UCSD-AML1 (cell line): ENCODE results near the gene CHMP4B.

Experiments
- DNase-seq: peaks from one replicate; lab custom pipeline; 2025; ENCODE audit not compliant: unreplicated experiment; lab: John Stamatoyannopoulos, UW

Gene CHMP4B

DNA sequence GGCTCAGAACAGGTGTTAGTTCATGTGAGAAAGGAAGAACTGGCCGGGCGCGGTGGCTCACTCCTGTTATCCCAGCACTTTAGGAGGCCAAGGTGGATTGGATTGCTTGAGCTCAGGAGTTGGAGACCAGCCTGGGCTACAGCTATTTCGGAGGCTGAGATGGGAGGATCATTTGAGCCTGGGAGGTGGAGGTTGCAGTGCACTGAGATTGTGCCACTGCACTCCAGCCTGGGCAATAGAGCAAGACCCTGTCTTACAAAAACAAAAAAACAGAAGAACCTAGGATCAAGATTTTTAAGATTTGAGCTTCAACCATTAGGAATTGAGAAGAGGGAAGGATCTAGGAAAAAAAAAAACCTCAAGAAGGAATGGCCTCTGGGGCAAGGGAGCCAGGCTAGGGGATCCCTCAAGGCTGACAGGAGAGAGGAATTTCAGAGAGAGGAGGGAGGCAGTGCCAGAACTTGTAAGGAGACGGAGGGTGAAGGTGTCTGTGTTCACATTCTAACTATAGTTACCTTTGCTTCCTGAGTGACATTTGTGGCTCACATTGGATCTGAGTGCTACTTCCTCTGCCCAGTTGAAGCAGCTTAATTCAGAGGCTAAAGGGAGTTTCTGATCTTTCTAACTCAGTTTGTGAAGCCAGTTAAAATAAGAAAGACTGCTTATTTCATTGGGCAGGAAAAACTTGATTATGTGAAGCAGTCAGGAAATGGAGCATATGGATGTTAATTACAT is 26.1 kb downstream of the CHMP4B start:
- no peak for DNase-seq

DNA sequence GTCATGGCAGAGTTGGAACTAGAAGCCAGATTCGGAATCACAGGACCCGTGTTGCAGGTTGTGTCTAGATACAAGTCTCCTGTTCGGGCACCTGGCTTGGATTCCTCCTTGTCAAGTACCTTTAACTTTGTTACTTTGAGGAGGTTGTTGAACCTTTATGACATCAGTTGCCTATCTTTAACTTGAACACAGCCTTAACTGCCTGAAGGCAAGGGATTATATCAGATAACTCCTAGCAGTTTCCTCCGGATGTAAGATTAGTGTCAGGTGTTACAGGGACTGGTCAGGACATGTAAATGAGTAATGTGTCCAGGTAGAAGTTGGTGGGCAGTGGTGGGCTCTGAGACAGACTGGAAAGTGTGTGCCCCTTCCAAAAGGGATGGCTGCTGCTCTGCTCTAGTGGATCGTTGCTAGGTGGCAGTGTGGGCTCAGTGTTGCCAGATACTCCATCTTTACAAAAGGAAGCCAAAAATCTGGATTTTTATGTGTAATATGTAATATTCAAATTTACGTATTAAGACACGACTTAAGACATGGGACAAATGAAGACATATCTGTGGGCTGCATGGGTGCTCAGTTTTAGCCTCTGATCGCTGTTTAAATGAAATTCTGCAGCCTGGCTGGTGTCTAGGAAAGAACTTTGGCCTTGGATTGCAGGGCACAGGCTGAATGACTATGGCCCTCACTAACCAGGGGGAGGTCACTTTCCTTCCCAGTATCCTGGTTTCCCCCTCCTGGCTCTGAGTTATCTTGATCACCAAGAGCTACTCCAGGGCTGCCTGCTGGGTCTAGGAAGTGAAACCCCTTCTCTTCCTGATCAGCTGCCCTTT is 27.1 kb downstream of the CHMP4B start:
- no peak for DNase-seq

DNA sequence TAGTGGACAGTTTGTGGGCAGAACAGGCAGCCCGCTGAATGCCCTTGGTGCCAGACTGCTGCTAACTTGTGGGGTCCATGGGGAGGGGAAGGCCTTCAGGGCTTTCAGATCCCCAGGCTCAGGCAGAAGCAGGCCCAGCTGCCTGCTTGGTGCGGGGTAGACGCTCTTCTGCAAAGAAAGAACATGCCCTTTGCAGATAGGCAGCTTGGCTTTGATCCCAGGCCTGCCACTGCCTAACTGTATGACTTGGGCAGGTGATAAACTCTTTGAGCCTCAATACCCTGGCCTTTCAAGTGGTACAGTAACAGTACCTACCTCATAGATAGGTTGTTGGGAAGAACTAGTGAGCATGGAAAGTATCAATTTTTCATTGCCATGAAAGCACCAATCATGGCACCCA is 28.4 kb downstream of the CHMP4B start:
- no peak for DNase-seq

DNA sequence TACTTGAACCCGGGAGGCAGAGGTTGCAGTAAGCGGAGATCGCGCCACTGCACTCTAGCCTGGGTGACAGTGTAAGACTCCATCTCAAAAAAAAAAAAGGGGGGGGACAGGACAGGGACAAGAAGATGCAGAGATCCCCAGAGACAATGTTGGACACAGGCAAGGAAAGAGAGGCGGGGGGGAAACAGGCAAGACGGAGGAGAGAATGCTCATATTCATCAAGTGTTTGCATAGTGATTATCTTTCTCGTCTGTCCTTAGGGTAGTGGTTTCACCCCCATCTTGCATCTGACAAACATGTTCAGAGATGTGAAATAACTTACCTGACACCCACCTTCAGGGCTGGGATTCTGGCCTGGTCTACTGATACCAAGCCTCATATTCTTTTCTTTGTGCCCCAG is 29.0 kb downstream of the CHMP4B start:
- DNase-seq, result no peak

DNA sequence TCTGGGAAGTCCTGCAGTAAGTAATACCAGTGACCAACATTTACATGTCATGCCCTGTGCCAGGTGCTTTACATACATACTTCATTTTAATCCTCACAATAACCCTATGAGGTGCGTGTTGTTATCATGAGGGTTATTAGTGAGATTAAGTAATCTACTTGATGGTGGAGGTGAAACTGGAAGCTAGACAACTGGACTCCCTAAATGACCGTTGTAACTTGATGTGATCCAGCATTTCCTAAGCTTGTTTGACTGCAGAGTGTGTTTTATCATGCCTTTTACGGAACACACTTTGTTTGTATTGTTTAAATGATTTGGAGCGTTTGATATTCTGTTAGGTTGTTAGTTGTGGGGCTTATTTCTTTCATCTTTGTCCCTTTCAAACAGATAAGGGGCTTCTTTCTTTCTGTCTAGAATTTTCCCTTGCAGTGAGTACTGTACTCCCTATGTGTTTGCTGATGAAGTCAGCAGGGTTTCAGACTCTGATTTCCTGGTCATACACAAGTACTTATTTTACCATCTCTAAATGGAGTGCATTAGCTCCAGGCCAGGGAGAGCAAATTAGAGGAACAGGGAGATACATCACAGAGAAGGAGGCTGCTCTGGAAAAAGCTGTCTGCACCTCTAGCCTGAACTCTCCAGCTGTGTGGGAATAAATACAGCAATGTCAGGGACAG is 29.7 kb downstream of the CHMP4B start:
- no peak for DNase-seq

DNA sequence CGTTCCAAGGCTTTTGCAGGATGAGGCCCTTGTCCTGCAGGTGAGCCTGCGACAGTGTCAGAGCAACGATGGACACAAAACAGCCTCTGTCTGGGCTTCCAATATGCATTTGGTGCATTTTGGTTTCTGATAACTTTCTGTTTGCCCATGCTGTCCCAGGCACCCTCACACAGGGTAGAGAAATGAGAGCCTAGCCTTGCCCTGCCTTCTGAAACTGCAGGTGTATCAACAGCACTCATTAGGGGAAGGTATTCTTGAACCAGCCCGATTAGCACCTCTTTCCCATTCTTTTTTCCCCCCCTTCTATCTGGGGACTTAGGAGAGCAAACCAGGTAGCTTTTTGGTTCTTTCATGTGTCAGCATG is 30.3 kb downstream of the CHMP4B start:
- DNase-seq, result no peak

DNA sequence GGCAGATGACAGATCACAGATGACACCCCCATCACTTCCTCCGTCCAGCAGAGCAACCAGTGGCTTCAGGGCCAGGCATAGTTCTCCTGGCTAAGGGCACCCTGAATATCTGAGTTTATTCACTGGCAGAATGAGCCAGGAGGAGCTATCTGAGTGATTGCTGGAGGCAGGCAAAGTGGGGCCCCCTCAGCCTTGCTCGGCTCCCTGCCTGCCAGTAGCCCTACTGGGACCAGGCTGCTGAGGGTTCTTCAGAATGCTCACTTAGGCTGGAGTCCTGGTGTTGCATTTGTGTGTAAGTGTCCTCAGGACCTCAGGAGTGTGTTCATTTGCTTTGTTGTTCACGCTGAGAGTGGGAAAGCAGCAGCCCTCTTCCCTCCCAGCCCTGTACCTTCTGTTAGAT is 31.2 kb downstream of the CHMP4B start:
- DNase-seq, result no peak

DNA sequence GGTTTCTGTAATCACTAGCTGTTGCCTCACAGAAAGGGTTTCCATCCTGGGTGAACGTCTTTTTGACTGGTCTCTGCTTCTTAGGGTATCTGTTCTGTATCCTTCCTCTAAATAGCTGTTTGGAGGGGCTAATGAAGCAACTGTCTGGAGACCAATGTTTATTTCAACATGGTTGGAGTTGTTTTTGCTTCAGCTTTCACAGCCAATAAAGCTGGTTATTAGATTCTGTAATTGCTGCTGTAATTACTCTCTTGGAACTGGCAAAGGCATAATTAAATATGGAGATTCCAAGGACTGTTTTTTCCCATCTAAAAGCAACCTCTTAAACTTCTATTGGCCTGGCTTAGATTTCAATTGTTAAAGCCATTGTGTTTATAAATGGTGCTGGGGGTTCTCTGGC is 31.9 kb downstream of the CHMP4B start:
- no peak for DNase-seq

DNA sequence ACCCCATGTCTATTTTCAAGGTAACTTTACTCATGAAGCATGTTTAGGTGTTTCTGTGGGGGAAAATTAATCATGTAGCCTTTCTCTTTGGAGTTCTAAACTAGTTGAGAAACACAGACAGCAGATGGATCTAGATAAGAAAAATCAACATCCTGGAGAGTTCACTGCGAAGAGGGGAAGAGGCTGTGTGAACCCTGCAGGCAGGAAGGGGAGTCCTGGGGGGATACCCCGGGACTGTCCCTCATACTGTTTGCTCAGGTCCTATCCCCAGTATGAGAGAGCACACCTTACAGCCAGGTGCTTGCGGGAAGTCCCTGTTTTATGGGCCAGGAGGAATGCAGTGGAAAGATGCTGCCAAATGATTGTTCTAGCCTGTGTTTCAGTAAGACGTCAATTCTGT is 32.7 kb downstream of the CHMP4B start:
- DNase-seq, result no peak

DNA sequence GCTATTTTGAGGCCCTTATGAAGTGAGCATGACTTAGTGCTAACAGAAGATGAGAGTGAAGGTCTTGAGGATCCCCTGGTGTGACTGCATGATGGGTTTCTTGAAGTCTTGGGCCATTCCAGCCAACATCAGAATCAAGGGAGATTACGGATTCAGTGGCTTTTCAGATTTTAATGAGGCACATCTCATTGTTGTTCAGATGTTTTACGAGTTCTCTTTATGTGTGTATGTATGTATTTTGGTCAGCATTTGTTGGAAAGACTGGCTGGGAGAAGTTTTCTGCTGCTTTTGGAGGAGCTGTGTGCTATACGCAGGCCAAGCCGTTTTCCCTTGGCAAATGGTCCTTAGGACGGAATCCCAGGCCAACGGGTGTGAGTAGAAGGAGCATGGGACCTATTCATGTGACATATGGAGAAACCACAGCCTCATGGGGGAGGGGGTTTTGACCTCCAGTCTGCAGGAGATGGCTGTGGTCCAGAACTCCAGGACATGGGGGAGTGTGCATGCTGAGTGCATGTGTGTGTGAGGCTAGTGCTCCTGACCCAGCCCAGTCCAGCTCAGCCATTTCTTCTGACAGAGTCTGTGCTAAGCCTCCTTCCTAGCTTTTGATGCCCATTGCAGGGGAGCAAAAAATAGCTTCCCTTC is 35.3 kb downstream of the CHMP4B start:
- no peak for DNase-seq

DNA sequence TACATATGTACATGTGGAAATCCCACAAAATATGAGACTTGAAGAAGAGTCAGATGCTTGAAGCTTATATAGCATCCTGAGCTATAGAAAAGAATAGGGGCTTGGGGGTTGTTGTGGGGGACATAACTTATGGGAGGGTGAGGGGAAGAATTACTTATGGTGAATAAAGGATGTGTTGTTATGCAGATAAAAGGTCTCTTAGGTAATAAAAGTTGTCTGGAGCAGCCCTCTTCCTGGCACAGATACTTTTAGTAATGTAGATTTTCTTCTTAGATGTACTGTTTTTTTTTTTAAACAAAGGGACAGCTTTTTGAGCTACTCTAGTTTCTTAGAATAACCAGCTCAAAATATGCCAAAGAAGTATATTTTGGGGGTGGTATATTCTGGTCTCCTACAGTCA is 35.9 kb downstream of the CHMP4B start:
- DNase-seq, result no peak

DNA sequence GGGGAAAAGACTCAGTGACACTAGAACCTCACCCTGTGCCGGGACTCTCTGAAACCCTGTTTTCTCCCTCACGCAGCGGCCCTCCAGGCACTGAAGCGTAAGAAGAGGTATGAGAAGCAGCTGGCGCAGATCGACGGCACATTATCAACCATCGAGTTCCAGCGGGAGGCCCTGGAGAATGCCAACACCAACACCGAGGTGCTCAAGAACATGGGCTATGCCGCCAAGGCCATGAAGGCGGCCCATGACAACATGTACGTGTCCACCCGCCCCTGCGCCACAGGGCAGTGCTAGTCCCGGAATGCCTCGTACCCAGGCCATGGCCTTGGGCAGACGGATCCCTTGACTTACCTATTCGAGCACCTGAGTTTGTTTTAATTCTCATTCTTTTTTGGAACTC is 37.2 kb downstream of the CHMP4B start:
- no peak for DNase-seq

DNA sequence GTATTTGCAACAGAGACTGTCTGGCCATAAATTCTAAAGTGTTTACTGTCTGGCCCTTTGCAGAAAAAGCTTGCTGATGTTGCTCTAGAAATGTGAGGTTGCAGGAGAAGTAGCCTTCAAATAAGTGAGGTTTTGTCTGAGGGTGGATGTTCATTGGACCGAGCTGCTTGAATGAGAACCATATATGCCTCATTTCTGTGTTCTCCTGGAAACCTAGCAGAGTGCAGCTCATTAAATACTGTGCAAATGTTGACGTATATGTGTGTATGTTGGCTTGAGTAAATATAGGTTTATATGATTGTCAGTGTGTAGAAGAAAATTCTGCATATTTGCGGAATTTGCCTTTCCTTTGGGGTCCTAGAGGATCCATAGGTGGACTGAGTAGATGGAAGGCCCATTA is 39.0 kb downstream of the CHMP4B start:
- no peak for DNase-seq

DNA sequence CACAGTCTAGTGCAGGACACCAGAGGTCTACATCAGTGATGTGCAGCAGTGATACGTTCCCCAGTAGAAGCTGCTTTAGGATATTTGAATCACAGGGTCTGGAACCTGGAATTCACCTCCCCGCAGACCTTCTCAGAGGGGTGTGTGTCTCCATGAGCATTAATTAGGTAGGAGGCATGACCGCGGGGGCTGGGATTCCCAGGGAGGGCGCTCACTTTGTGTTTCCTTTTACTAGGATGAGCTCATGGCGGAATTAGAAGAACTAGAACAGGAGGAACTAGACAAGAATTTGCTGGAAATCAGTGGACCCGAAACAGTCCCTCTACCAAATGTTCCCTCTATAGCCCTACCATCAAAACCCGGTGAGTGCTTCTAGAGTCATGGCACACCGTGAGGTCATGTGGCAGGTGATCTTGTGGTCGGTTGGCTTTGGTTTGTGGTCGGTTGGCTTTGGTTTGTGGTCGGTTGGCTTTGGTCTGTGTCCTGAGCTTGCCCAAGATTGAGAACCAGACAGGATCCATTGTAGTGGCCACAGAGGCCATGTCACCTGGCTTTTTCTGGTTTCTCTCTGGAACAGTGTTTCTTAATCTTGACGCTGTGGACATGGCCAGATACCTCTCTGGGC is 40.8 kb downstream of the CHMP4B start:
- DNase-seq, result no peak

DNA sequence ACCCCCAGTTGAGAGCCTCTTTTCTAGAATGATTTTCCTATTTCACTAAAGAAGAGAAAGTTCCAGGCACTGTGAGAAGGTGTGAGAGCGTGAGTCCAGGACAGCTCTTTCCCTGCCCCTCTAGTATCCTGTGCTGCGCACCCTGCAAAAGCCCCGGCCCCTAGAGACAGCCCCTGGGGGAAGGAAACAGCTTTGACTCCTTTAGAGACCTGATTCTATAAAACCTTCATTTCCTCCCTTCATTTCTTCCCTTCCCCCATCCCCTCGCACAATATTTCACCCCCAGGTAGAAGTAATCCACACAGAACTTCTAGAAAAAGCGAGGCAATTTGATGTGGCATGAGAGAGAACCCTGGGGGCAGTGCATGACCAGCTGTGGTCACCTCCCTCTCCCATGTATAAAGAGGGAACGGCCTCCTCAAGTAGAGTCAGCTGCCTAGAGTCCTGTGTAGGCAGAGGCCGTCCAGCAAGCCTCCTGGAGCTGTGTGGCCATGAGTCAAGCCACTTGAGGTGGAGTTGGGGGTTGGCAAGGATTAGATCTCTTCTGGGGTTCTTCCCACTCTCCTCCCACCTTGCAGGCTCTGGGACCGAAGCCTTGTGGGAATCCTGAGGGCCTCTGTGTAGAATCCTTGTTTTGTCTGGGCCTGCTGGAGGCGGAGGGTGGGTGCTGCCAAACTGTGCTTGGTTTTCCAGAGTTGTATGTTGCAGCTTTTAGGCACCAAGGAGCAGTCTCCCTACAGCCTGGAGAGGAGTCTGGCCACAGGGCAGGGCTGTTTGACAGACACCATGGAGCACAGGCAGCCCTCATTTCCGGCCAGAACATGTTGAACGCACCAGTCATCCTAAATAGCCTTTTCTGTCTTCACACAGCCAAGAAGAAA is 41.7 kb downstream of the CHMP4B start:
- DNase-seq, result no peak

DNA sequence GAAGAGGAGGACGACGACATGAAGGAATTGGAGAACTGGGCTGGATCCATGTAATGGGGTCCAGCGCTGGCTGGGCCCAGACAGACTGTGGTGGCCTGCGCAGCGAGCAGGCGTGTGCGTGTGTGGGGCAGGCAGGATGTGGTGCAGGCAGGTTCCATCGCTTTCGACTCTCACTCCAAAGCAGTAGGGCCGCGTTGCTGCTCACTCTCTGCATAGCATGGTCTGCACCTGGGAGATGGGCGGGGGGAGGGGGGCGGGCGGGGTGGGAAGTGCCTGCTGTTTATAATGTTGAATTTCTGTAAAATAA is 42.3 kb downstream of the CHMP4B start:
- no peak for DNase-seq

DNA sequence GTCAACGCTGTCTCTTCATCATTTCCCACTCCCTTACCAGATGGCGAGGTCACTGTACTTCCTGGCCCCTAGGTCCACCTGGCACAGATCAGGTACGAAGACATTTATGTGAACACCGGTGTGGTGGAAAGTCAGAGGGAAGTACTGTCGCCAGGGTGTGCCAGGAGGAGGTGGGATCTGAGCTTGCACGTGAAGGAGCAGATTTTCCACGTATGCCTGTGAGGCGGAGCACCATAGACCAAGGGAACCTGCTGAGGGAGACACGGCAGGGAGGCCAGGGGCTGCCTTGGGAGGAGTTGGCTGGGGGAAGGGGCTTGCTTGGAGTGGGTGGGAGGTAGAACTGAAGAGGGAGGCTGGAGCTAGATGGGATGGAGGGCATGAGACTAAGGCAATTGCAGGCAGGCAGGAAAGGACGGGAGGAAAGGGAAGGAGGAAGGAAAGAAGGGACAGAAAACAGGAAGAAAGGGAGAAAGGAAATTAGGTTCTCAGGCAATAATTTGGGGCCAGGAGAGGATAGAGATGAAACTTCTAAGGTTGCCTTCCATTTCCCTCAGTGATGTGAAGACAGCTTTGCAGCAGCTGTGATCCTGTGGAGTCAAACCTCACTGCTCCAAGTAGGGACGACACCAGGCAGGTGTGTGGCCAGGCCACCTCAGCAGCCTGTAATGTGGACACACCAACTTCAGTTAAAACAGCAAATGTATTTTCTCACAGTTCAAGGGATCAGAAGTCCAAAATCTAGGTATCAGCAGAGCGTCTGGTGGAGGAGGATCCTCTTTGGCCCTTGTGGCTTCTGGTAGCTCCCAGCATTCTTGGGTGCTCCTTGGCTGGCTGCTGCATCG is 46.8 kb downstream of the CHMP4B start:
- DNase-seq, result no peak

DNA sequence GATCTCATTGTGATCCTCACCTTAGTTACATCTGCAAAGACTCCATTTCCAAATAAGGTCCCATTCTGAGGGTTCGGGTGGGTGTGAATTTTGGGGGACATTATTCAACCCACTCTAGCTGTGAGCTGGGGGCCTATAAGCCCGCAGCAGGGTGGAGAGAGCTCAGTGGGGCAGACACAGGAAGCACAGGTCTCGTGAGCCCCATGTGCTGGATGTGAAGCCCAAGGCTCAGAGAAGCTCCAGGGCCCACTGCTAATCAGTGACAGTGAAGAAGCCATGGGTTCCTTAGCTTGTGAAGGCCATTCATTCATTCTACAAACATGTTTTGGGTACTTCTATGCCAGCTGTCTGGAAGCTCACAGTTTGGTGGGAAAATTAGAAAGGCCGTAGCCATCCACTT is 47.5 kb downstream of the CHMP4B start:
- DNase-seq, result no peak

DNA sequence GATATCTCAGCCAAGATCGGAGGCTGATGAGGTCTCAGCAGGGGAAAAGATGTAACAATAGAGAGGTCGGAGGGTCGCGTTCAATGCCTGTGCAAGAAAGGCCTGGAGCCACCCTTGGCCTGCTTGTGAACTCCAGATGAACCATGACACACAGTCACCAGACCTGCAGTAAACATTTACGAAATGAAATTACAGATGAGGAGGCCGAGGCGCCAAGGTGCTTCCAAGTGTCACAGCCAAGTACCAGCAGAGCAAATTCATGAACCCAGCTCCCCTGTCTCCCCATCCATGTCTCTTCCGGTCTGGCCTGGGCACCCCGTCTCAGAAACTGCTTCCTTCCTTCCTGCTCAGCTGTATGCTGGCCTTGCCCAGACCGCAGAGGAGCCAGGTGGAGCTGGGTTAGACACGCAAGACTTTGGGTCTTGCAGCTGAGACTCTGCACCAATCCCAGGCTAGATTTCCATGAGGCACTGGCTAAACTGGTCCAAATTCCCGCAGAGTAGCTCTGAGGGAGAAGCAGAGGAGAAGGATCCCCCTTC is 48.1 kb downstream of the CHMP4B start:
- DNase-seq, result peak; percentile 70
